Hematopoietic multipotent progenitor cell treated with erythropoietin and hydrocortisone succinate and interleukin-3 and kit ligand, for 4 days (in vitro differentiated cells): Measurements from ENCODE around the gene CENATAC.
A peak's percentile ranks its signal among the peaks of the same experiment; 100 is the strongest.
"Not testable (repeated sequence)": the region's sequence is repeated elsewhere in the genome, so short reads cannot be mapped to it uniquely, and the experiment has no call there.

ENCODE experiments used
- DNase-seq: peaks from one replicate; pipeline ENCODE4 v3.0.0-alpha.2; 2015

The CENATAC gene

DNA sequence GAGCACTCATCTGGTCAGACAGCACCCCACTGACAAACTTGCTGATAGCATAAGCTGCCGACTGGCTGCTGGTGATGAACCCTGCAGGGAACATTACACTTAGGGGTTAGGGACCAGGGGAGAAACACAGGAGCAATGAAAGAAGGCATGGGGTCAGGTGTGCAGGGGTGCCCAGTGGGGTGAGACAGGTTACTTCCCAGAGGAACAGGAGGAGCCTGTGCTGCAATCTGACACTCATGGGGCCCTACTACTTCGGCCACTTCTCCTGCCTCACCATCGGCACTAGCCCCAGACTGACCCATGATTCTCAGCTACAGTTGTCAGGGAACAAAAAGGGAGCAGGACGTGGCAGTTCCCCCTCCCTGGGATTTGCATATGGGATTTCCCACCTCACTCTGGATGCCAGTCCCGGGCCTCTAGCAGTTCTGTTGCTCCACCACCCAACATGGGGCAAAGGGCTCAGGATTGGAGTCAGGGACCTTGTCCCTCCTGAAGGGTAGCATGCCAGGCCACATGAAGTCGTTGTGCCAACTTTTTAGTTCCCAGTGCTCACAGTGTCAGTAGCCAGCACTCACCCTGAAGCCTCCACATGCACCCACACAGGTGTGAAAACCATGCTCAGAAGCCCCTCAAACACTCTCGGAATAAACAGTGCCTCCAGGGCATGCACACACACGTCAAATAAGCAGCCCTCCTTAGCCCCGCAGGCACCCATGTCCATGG, 30.6 kb downstream of the CENATAC start:
- DNase-seq, result no peak

DNA sequence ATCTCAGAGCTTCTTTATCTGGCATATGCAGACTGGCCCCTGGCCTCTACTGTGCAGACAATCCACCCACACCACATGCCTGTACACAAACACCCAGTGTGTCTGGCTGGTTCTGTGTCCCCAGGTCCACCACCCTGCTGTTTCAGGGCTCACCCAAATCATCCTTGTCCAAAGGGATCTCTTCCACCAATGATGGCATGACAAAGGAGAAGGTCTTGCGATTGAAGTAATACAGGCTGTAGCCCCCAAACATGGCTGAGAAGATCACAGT, 31.1 kb downstream of the CENATAC start:
- DNase-seq, result peak; percentile 64

GRCh38 chr11:119029340-119030028, 31.5 kb downstream of the CENATAC start:
- peak; percentile 55 for DNase-seq

DNA sequence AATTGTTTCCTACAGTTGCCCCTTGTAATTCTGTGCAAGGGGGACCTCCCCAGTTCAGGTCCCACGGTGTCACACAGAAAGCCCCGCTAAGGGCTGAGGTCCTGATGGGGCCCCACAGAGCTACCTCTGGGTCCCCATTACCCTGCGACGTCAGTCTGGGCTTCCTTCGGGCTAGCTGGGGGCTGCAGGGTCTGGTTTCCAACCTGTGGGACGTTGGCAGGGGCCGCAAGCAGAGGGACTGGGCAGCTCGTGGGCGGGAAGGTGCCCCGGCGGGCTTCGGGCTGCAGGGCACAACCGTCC, 32.0 kb downstream of the CENATAC start:
- no peak for DNase-seq

DNA sequence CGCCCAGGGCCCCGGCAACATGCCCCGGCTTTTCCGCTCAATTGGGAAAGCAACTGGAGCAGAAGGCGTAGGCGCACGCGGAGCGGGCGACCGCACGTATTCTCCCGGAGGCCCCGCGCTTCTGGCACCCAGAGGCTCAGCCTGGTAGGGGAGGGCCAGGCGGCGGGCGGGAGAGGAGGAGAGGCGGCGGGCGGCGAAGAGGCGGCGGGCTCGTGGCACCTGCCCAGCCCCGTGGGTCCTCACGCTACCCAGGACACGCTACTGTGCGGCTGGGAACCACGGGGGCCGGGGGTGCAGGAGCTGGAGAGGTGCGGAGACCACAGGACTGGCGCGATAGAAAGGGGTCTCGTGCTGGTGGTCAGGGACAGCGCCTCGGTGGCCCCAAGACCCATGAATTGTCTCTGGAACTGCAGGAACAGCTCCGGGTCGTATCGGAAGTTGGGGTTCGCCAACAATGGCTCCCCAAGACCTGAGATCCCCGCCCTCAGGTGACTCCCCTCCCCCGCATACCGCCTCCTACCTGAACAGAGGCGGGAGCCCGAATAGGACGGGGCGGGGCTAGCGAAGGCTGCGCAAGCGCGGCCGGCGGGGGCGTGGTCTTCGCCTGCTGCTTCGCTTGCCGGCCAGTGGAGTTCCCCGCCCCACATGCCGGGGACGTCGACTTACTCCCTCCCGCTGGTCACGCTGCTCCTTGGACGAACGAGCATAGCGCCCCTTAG, 32.5 kb downstream of the CENATAC start, which contains the start of gene SLC37A4:
TSS of gene SLC37A4 (minus strand) at position 549 of the 719 bp plus-strand sequence.
- DNase-seq, result peak; percentile 99

- no peak for DNase-seq
Observed at GRCh38 chr11:119031912-119032280, 34.0 kb downstream of the CENATAC start.

GRCh38 chr11:119033421-119033820, 35.5 kb downstream of the CENATAC start:
- not testable (repeated sequence) for DNase-seq

- no peak for DNase-seq
Observed at GRCh38 chr11:119034813-119035212, 36.9 kb downstream of the CENATAC start.

DNA sequence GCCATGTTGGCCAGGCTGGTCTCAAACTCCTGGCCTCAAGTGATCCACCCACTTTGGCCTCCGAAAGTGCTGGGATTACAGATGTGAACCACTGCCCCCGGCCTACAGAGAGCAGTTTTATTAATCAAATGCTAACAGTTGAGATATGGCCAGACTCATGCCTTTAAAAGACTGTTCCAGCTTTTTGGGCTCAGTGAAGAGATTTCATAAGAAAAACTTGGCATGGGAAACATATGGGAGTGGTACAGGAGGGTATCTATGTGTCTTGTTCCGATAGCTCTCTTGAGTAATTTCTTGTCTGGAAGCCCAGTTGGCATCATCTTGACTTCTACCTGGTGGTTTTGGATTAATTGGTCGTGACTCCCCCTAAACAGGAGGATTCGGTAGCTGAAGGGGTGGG, 40.9 kb downstream of the CENATAC start:
- no peak for DNase-seq

GRCh38 chr11:119039471-119039870, 41.5 kb downstream of the CENATAC start:
- DNase-seq, result not testable (repeated sequence)

- no peak for DNase-seq
Observed at GRCh38 chr11:119041821-119042514, 44.0 kb downstream of the CENATAC start.

GRCh38 chr11:119042927-119043326, 45.0 kb downstream of the CENATAC start:
- DNase-seq, result no peak

GRCh38 chr11:119044708-119045107, 46.8 kb downstream of the CENATAC start:
- DNase-seq, result no peak

- DNase-seq, result no peak
Observed at GRCh38 chr11:119046489-119046888, 48.6 kb downstream of the CENATAC start.

GRCh38 chr11:119047205-119047604, 49.3 kb downstream of the CENATAC start:
- no peak for DNase-seq

DNA sequence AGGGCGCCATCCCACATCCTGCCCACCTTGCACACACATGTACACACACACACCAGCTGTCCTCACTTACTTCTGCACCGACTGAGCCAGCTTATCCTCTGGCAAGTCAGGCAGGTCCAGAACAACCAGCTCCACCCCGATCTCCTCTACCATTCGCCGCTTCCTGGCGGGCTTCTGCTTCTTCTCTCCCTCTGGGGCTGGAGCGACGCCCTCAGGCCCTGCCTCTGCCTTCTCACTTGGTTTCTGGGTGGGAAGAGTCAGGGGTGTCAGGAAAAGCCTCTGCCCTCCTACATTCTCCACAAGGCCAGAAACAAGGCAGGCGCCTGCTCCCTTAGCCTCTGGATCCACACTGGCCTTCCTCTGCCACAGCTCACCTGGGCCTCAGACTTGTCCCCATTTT, 50.7 kb downstream of the CENATAC start:
- DNase-seq, result no peak

DNA sequence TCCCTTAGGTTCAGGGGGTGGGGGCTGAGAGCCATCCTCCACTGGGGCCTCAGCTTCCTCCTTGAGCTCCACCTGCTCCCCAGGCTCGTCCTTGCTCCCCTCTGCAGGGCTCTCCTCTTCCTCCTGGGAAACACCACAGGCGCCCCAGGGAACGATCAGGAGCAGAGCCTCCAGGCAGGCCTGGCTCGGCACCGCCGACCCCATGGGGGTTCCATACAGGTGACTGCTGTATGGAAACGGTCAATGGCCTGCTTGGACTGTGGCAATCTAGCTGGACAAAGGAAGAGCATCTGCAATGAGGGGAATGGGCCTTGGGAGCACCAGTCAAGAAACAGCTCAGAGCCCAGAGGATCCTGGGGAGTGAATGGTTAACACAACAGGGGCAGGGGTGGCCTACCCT, 51.1 kb downstream of the CENATAC start:
- no peak for DNase-seq

- DNase-seq, result no peak
Observed at GRCh38 chr11:119051440-119052162, 53.7 kb downstream of the CENATAC start.

DNA sequence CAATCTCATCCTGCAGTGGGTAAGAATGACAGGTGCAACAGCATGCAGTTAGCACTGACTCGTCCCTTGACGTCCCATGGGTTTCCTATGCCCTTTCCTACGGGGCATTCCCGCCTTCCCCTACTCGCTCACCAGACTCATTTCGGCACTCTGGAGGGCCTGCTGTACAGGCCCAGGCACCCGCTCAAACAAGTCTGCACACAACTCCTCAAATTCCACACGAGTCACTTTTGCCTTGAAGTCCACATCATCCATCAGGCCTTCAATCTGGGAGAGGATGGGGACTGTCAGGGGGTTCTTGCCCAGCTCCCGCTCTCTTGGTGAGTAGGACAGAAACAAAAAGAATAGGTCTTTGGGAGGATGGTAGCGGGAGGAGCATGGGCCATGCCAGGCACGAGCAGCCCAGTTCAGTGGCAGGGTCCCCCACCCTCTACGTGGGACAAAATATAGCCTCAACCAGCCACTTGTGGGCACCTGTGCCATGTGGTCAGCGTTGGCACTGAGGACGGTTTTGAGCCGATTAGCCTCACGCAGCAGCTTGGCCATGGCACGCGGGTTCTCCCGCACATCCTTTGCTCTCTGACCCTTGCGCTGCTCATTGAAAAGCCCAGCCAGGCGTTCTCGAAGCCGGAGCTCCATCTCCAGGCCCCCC, 54.4 kb downstream of the CENATAC start:
- no peak for DNase-seq

GRCh38 chr11:119054418-119054817, 56.5 kb downstream of the CENATAC start:
- DNase-seq, result no peak

- DNase-seq, result peak; percentile 83
Observed at GRCh38 chr11:119055901-119056300, 58.0 kb downstream of the CENATAC start.

DNA sequence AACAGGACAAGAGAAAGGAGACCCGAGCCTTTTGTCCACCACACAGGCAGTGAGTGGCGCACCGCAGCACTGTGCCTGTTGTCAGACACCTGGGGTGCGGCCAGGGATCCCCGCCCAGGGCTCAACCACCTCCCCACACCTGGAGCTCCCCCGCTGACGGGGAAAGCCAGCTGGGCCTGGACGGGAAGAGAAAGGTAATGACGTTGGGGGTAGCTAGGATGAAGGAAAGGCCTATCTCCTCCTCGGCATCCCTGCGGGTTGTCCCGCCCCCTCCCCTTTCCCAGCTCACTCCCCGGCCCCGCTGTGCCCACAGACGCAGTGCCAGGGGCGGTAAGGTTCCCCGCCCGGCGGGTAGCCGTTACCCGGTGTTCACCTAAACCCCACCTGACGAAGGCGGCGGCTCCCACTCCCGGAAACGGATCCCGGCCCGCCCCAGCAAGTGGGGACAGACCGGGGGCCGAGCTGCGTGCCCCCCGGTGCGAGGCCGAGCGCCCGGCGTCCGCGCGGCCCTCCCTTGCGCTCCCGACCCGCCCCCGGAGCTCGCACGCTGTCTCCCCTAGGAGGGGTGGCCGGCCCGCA, 58.6 kb downstream of the CENATAC start:
- no peak for DNase-seq
